ENCODE measurements around the gene FHAD1.

Gene FHAD1

GRCh38 chr1:15331734-15332133 is 84.7 kb downstream of the FHAD1 start:
- Histone ChIP-seq H3K27me3 (ENCODE audit: control insufficient read depth, insufficient read depth, low read length) (no peaks in the 10 kb centered on the region), H3K36me3 (ENCODE audit: control insufficient read depth, insufficient read depth, low read length) (no peaks in the 10 kb centered on the region), H3K4me1 (ENCODE audit: control insufficient read depth, insufficient read depth, low read length) (peaks cover 5% of the 10 kb centered on the region), H3K9ac (ENCODE audit: low read length) (no peak overlapping the region), H3K4me3 (ENCODE audit: low read length) (no peak overlapping the region), H3K27ac (ENCODE audit: low read depth, low read length) (no peak overlapping the region)

- Histone ChIP-seq H3K27me3 (ENCODE audit: control insufficient read depth, insufficient read depth, low read length) (no peaks in the 10 kb centered on the region), H3K27ac (ENCODE audit: low read depth, low read length) (no peak overlapping the region), H3K9ac (ENCODE audit: low read length) (no peak overlapping the region), H3K4me3 (ENCODE audit: low read length) (no peak overlapping the region), H3K36me3 (ENCODE audit: control insufficient read depth, insufficient read depth, low read length) (no peaks in the 10 kb centered on the region), H3K4me1 (ENCODE audit: control insufficient read depth, insufficient read depth, low read length) (peaks cover 11% of the 10 kb centered on the region)
Observed at GRCh38 chr1:15332525-15332924, 85.5 kb downstream of the FHAD1 start.

- Histone ChIP-seq H3K36me3 (ENCODE audit: control insufficient read depth, insufficient read depth, low read length) (no peaks in the 10 kb centered on the region), H3K27me3 (ENCODE audit: control insufficient read depth, insufficient read depth, low read length) (no peaks in the 10 kb centered on the region), H3K27ac (ENCODE audit: low read depth, low read length) (no peak overlapping the region), H3K9ac (ENCODE audit: low read length) (no peak overlapping the region), H3K4me1 (ENCODE audit: control insufficient read depth, insufficient read depth, low read length) (peaks cover 16% of the 10 kb centered on the region), H3K4me3 (ENCODE audit: low read length) (no peak overlapping the region)
Observed at GRCh38 chr1:15332952-15333715, 86.1 kb downstream of the FHAD1 start.

GRCh38 chr1:15334995-15335394 is 88.0 kb downstream of the FHAD1 start:
- Histone ChIP-seq H3K4me3 (ENCODE audit: low read length) (no peak overlapping the region), H3K36me3 (ENCODE audit: control insufficient read depth, insufficient read depth, low read length) (no peaks in the 10 kb centered on the region), H3K27ac (ENCODE audit: low read depth, low read length) (no peak overlapping the region), H3K4me1 (ENCODE audit: control insufficient read depth, insufficient read depth, low read length) (peaks cover 14% of the 10 kb centered on the region), H3K9ac (ENCODE audit: low read length) (no peak overlapping the region), H3K27me3 (ENCODE audit: control insufficient read depth, insufficient read depth, low read length) (no peaks in the 10 kb centered on the region)

GRCh38 chr1:15336866-15337265 is 89.8 kb downstream of the FHAD1 start:
- Histone ChIP-seq H3K27me3 (ENCODE audit: control insufficient read depth, insufficient read depth, low read length) (no peaks in the 10 kb centered on the region), H3K9ac (ENCODE audit: low read length) (no peak overlapping the region), H3K4me1 (ENCODE audit: control insufficient read depth, insufficient read depth, low read length) (peaks cover 20% of the 10 kb centered on the region), H3K36me3 (ENCODE audit: control insufficient read depth, insufficient read depth, low read length) (no peaks in the 10 kb centered on the region), H3K27ac (ENCODE audit: low read depth, low read length) (peak overlapping the region; percentile 64), H3K4me3 (ENCODE audit: low read length) (no peak overlapping the region)

- Histone ChIP-seq H3K4me3 (ENCODE audit: low read length) (no peak overlapping the region), H3K27ac (ENCODE audit: low read depth, low read length) (peak overlapping the region; percentile 64), H3K4me1 (ENCODE audit: control insufficient read depth, insufficient read depth, low read length) (peaks cover 22% of the 10 kb centered on the region)
Observed at GRCh38 chr1:15337656-15338402, 90.8 kb downstream of the FHAD1 start.

GRCh38 chr1:15339570-15339969 is 92.5 kb downstream of the FHAD1 start:
- no peak overlapping the region for H3K9ac ChIP-seq (ENCODE audit: low read length)
- H3K4me3 ChIP-seq (ENCODE audit: low read length), result no peak overlapping the region
- H3K36me3 ChIP-seq (ENCODE audit: control insufficient read depth, insufficient read depth, low read length), result no peaks in the 10 kb centered on the region
- H3K27ac ChIP-seq (ENCODE audit: low read depth, low read length), result no peak overlapping the region
- peaks cover 32% of the 10 kb centered on the region for H3K4me1 ChIP-seq (ENCODE audit: control insufficient read depth, insufficient read depth, low read length)
- no peaks in the 10 kb centered on the region for H3K27me3 ChIP-seq (ENCODE audit: control insufficient read depth, insufficient read depth, low read length)

More at GRCh38 chr1:15337656-15338402, 90.8 kb downstream of the FHAD1 start:
- no peaks in the 10 kb centered on the region for H3K36me3 ChIP-seq (ENCODE audit: control insufficient read depth, insufficient read depth, low read length)
- H3K27me3 ChIP-seq (ENCODE audit: control insufficient read depth, insufficient read depth, low read length), result no peaks in the 10 kb centered on the region
- peak overlapping the region; percentile 10 for H3K9ac ChIP-seq (ENCODE audit: low read length)

- Histone ChIP-seq H3K9ac (ENCODE audit: low read length) (no peak overlapping the region), H3K27ac (ENCODE audit: low read depth, low read length) (peak overlapping the region; percentile 82), H3K4me3 (ENCODE audit: low read length) (no peak overlapping the region), H3K27me3 (ENCODE audit: control insufficient read depth, insufficient read depth, low read length) (no peaks in the 10 kb centered on the region), H3K36me3 (ENCODE audit: control insufficient read depth, insufficient read depth, low read length) (no peaks in the 10 kb centered on the region), H3K4me1 (ENCODE audit: control insufficient read depth, insufficient read depth, low read length) (peaks cover 38% of the 10 kb centered on the region)
Observed at GRCh38 chr1:15341228-15341627, 94.2 kb downstream of the FHAD1 start.

GRCh38 chr1:15341634-15342407 is 94.8 kb downstream of the FHAD1 start:
- peak overlapping the region; percentile 82 for H3K27ac ChIP-seq (ENCODE audit: low read depth, low read length)
- no peak overlapping the region for H3K9ac ChIP-seq (ENCODE audit: low read length)

GRCh38 chr1:15342408-15342967 is 95.5 kb downstream of the FHAD1 start:
- Histone ChIP-seq H3K4me1 (ENCODE audit: control insufficient read depth, insufficient read depth, low read length) (peaks cover 32% of the 10 kb centered on the region), H3K27ac (ENCODE audit: low read depth, low read length) (peak overlapping the region; percentile 82), H3K9ac (ENCODE audit: low read length) (no peak overlapping the region)

More at GRCh38 chr1:15341634-15342407, 94.8 kb downstream of the FHAD1 start:
- Histone ChIP-seq H3K4me3 (ENCODE audit: low read length) (no peak overlapping the region), H3K27me3 (ENCODE audit: control insufficient read depth, insufficient read depth, low read length) (no peaks in the 10 kb centered on the region), H3K36me3 (ENCODE audit: control insufficient read depth, insufficient read depth, low read length) (no peaks in the 10 kb centered on the region), H3K4me1 (ENCODE audit: control insufficient read depth, insufficient read depth, low read length) (peaks cover 38% of the 10 kb centered on the region)

GRCh38 chr1:15343099-15343498 is 96.1 kb downstream of the FHAD1 start:
- no peak overlapping the region for H3K4me3 ChIP-seq (ENCODE audit: low read length)
- no peak overlapping the region for H3K9ac ChIP-seq (ENCODE audit: low read length)
- no peaks in the 10 kb centered on the region for H3K27me3 ChIP-seq (ENCODE audit: control insufficient read depth, insufficient read depth, low read length)
- no peaks in the 10 kb centered on the region for H3K36me3 ChIP-seq (ENCODE audit: control insufficient read depth, insufficient read depth, low read length)
- peaks cover 26% of the 10 kb centered on the region for H3K4me1 ChIP-seq (ENCODE audit: control insufficient read depth, insufficient read depth, low read length)
- peak overlapping the region; percentile 82 for H3K27ac ChIP-seq (ENCODE audit: low read depth, low read length)

More at GRCh38 chr1:15342408-15342967, 95.5 kb downstream of the FHAD1 start:
- H3K4me3 ChIP-seq (ENCODE audit: low read length), result no peak overlapping the region
- H3K27me3 ChIP-seq (ENCODE audit: control insufficient read depth, insufficient read depth, low read length), result no peaks in the 10 kb centered on the region
- no peaks in the 10 kb centered on the region for H3K36me3 ChIP-seq (ENCODE audit: control insufficient read depth, insufficient read depth, low read length)

- no peaks in the 10 kb centered on the region for H3K27me3 ChIP-seq (ENCODE audit: control insufficient read depth, insufficient read depth, low read length)
- no peak overlapping the region for H3K4me3 ChIP-seq (ENCODE audit: low read length)
- peaks cover 24% of the 10 kb centered on the region for H3K4me1 ChIP-seq (ENCODE audit: control insufficient read depth, insufficient read depth, low read length)
- H3K36me3 ChIP-seq (ENCODE audit: control insufficient read depth, insufficient read depth, low read length), result no peaks in the 10 kb centered on the region
- H3K27ac ChIP-seq (ENCODE audit: low read depth, low read length), result peak overlapping the region; percentile 82
- H3K9ac ChIP-seq (ENCODE audit: low read length), result no peak overlapping the region
Observed at GRCh38 chr1:15343729-15344128, 96.7 kb downstream of the FHAD1 start.

All from rectal smooth muscle tissue (tissue), 1 donor.